Pancreas (tissue), 10 donors: Measurements from ENCODE around the gene KIF13A. TPM values are rescaled to one million over a fixed set of nuclear protein-coding genes. Genes with fewer than 3 reads are reported as not detected.

Experiments used
- ATAC-seq, 4 donors: fragments of 200-7000 bp; cut with Tn5 transposase; one replicate each; pipeline versions ENCODE4 v1.8.0 to v1.9.1; 2020; ENCODE audit warnings: mild to moderate bottlenecking in 4 of 4, moderate library complexity in 4 of 4
- DNase-seq, 6 donors: peaks; one replicate each; pipeline ENCODE4 v3.0.0-alpha.2; 2020
- FAIRE-seq: peaks from 2 replicates; lab custom pipeline; 2012; peaks lifted over from hg19 to GRCh38; lab: Jason Lieb, UNC
- H3K27ac ChIP-seq, 4 donors: fragments of 200-600 bp; sonication (generic); 1 replicate in 3 of 4; 2 replicates in 1 of 4; pipeline versions ENCODE4 v1.5.0 to v1.8.0; 2020
- H3K27me3 ChIP-seq, 4 donors: fragments of 200-600 bp; one replicate each; pipeline ENCODE4 v1.8.0; 2021
- H3K36me3 ChIP-seq, 3 donors: fragments of 200-600 bp; sonication (generic) in 1 of 3; one replicate each; pipeline versions ENCODE4 v1.5.0 to v1.8.0; 2020 to 2021
- H3K4me1 ChIP-seq, 3 donors: fragments of 200-600 bp; one replicate each; pipeline ENCODE4 v1.8.0; 2021
- H3K4me3 ChIP-seq, 4 donors: fragments of 200-600 bp; sonication (generic) in 2 of 4; one replicate each; pipeline versions ENCODE4 v1.5.0 to v1.8.0; 2020 to 2021
- H3K9me3 ChIP-seq, 4 donors: fragments of 200-600 bp; one replicate each; pipeline ENCODE4 v1.8.0; 2021
- WGBS, 2 donors: extraction: QIAGEN DNeasy Blood & Tissue Kit; methylation state at CpG; one replicate each; pipeline ENCODE4 v1.1.7; 2013; 5-methylcytosine and 5-hydroxymethylcytosine counted together
- intact Hi-C, 3 donors: fragments of 100-400 bp; cut with DNase I; formaldehyde crosslinking; loops; one replicate each; pipeline versions ENCODE4 v1.11.1 to v1.14.2; 2022
- polyA plus RNA-seq, 2 donors: library from polyadenylated mRNA; stranded (reverse); fragments of 200-250 nt; gene quantifications; one replicate each; pipeline ENCODE4 v1.2.3, GENCODE V29; 2013
- total RNA-seq, 6 donors: library from RNA; stranded (reverse); fragmentation: NEBNext Ultra II Directional in 4 of 6; extraction: Animal tissue kit (Norgen Biotek cat#: 25700) in 4 of 6; gene quantifications; one replicate each; pipeline versions ENCODE4 v1.2.1 to v1.2.4, GENCODE V29; 2021 to 2023
- TF ChIP-seq, protein P1 (sequence below), 4 donors: fragments of 200-600 bp; sonication (generic) in 3 of 4; IDR thresholded peaks; one replicate each; pipeline versions ENCODE4 v1.5.0 to v1.8.0; 2021; ENCODE audit warnings: antibody characterized with exemption in 4 of 4
- donor health status: healthy with polysubstance abuse.
- donor health status: DM: no; HTN: no; CAD: no; lungs with moderate emphysema.
- donor health status: DM: no; HTN: no; CAD: no.
- donor health status: control.
- donor health status: control.
- donor health status: Bipolar disorder and iron deficiency.
- donor health status: DM: yes; HTN: yes; CAD: no.
- donor health status: DM: no; HTN: no; CAD: no.
- donor health status: DM: no; HTN: no; CAD: no.
- donor health status: DM: yes; HTN: yes; CAD: no.

The KIF13A gene
- total and polyA plus RNA-seq, 8 donors = 7.3 to 18.1 (median 12.5) TPM

DNA sequence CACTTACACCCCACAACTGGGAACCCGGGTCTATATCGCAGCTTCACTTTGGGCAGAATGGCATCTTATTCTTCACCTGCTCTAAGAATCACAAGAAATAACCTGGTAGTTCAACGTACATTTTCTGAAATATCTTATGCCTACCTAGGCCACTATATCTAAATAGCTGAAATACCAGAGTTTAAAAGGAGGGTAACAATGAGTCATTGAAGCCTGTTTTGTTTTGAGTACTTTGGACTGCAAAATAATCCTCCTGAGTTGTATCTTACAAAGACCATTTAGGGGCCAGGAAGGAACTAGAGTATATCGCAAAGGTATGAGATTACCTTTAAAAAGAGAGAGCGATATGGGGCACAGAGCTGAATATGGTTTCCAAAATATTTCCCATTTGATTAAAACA is 184.0 kb downstream of the KIF13A start:
- Histone ChIP-seq H3K4me1 (no peaks in the 10 kb centered on the region), H3K9me3 (no peaks in the 10 kb centered on the region), H3K4me3 (no peak overlapping the region), H3K27me3 (no peaks in the 10 kb centered on the region), H3K27ac (no peak overlapping the region), H3K36me3 (peaks cover 0 to 15% (median 0%) of the 10 kb centered on the region in 3 donors)
- ATAC-seq = no peak
- DNase-seq = no peak
- FAIRE-seq = no peak
- TF ChIP-seq, protein P1, sequence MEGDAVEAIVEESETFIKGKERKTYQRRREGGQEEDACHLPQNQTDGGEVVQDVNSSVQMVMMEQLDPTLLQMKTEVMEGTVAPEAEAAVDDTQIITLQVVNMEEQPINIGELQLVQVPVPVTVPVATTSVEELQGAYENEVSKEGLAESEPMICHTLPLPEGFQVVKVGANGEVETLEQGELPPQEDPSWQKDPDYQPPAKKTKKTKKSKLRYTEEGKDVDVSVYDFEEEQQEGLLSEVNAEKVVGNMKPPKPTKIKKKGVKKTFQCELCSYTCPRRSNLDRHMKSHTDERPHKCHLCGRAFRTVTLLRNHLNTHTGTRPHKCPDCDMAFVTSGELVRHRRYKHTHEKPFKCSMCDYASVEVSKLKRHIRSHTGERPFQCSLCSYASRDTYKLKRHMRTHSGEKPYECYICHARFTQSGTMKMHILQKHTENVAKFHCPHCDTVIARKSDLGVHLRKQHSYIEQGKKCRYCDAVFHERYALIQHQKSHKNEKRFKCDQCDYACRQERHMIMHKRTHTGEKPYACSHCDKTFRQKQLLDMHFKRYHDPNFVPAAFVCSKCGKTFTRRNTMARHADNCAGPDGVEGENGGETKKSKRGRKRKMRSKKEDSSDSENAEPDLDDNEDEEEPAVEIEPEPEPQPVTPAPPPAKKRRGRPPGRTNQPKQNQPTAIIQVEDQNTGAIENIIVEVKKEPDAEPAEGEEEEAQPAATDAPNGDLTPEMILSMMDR (IDR thresholded peaks at IDR 0.05) = no peak
- intact Hi-C loops = loop anchor here in 2 of 3 donors (10.0 kb wide), 2 partner anchors 209 to 649 kb away; no protein-coding TSS in a partner anchor
- 89 to 98% methylated on average over 5 of the region's 5 CpGs for WGBS, 2 donors

DNA sequence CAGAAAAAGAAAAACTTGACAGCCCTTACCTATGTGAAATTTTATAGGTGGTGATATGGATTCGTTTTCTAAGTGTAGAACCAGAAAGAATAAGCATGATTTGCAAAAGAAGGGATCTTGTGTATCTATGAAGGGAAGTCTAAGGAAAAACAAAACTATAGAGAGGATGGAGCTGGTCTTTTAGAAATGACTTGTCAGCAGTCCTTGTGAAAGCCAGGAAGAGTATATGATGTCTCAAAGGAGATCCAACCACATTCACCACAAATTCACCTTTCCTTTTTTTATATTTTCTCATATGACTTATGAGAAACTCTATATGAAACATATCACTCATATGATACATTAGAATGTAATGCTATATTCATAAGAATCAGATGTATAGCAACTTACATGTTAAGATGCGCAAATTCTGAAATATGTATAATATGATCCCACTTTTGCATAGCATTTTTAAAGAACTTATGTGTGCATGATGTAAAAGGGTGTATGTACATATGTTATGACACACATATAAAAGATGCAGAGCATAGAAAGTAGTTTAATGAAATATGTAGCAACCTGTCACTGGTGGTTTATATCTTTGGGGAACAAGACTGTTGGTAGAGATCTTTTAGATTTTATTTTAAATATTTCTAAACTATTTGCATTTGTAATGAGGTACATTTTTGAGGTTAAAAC is 188.8 kb downstream of the KIF13A start:
- FAIRE-seq (no peak), ATAC-seq (no peak), DNase-seq (no peak)
- Histone ChIP-seq H3K36me3 (peaks cover 0 to 38% (median 7%) of the 10 kb centered on the region in 3 donors), H3K4me1 (no peaks in the 10 kb centered on the region), H3K9me3 (no peaks in the 10 kb centered on the region), H3K27ac (no peak overlapping the region), H3K27me3 (no peaks in the 10 kb centered on the region), H3K4me3 (no peak overlapping the region)
- TF ChIP-seq, protein P1 (IDR thresholded peaks at IDR 0.05) = no peak
- WGBS, 2 donors = 79 to 91% methylated on average over 2 of the region's 2 CpGs
- intact Hi-C loops = no loop called here

DNA sequence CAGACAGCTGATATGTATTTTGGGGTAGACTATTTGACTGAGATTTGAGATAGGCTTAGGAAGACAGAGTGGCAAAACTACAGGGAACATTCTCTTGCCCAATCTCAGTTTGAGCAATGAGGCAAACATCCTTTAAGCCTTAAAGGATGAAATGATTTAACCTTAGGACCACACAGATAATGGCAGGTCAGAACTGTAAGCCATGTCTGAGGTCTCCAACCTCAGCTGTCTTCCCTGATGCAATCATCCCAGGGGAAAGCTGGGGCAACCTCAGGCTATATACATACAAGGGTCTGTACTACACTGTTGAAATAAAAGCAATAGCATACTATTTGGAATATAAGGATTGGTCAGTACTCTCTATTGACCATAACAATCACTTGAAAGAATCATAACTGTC is 196.9 kb downstream of the KIF13A start:
- no peak for FAIRE-seq
- Histone ChIP-seq H3K27ac (no peak overlapping the region), H3K4me1 (no peaks in the 10 kb centered on the region), H3K4me3 (no peak overlapping the region), H3K9me3 (no peaks in the 10 kb centered on the region), H3K36me3 (peaks cover 0 to 23% (median 0%) of the 10 kb centered on the region in 3 donors), H3K27me3 (no peaks in the 10 kb centered on the region)
- DNase-seq = no peak
- TF ChIP-seq, protein P1 (IDR thresholded peaks at IDR 0.05) = no peak
- intact Hi-C loops = no loop called here
- ATAC-seq = no peak

DNA sequence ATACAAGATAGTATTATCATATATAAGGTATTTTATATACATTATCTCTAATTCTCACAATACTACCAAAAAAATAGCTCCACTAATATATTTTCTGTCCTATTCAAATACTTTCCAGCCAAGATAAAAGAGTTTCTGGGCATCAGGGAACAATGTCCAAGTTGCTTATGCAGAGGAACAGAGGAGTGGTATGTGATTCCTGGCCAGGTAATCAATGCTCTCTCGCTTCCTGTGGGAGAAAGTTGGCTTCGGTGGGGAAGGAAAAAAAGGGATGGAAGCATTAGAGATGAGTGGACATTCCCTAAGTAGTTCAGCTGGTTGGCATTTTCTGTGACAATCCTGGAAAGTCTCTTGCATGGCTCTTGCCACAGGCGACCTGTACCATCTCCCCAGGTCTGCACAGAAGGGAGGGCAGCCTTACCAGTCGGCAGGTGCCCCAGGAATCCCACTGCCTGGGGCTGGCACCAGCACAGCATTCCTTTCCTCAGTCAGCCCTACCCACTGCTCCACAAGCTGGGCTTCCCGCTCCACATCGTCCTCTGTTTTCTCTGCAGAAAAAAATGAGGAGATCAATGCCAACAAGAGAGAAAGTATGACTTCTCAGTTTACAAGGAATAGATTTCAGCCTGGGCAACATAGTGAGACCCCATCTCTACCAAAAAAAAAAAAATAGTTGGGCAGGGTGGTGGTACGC is 202.2 kb downstream of the KIF13A start:
- Histone ChIP-seq H3K4me1 (no peaks in the 10 kb centered on the region), H3K27ac (no peak overlapping the region), H3K27me3 (no peaks in the 10 kb centered on the region), H3K36me3 (peaks cover 0 to 20% (median 0%) of the 10 kb centered on the region in 3 donors), H3K9me3 (no peaks in the 10 kb centered on the region), H3K4me3 (no peak overlapping the region)
- intact Hi-C loops = no loop called here
- WGBS, 2 donors = 82 to 90% methylated on average over 6 to 7 of the region's 7 CpGs
- DNase-seq = no peak
- TF ChIP-seq, protein P1 (IDR thresholded peaks at IDR 0.05) = no peak
- ATAC-seq = no peak
- no peak for FAIRE-seq

DNA sequence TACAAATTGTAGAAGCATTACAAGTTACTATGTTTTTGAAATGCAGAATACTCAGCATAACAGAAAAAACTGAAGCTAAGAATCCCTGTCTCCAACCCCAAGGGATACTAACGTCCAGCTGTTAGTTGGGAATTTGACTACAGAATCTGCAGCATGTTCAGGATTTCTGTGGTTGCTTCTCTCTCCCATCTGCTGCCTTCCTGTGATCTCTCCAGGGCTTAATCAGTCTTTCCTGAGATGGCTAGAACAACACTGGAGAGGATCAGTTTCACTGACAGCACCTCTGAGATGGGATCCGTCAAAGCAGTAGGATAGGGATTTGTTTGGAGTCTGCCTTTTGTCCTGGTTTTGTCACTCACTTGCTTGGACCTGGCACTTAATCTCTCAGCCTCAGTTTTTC is 207.4 kb downstream of the KIF13A start:
- no peak for FAIRE-seq
- no peak overlapping the region for H3K27ac ChIP-seq
- H3K9me3 ChIP-seq = no peaks in the 10 kb centered on the region
- intact Hi-C loops = no loop called here
- 85 to 87% methylated on average over 2 of the region's 2 CpGs for WGBS, 2 donors
- H3K27me3 ChIP-seq = no peaks in the 10 kb centered on the region
- peaks cover 0 to 45% (median 13%) of the 10 kb centered on the region in 3 donors for H3K36me3 ChIP-seq
- no peak overlapping the region for H3K4me3 ChIP-seq
- ATAC-seq = no peak
- no peak for DNase-seq
- TF ChIP-seq, protein P1 (IDR thresholded peaks at IDR 0.05) = no peak
- no peaks in the 10 kb centered on the region for H3K4me1 ChIP-seq
